Pancreas (tissue), 10 donors: Measurements from ENCODE around the gene SLC39A11. TPM values are rescaled to one million over a fixed set of nuclear protein-coding genes. Genes with fewer than 3 reads are reported as not detected.

Experiments used
- ATAC-seq, 4 donors: fragments of 200-7000 bp; cut with Tn5 transposase; one replicate each; pipeline versions ENCODE4 v1.8.0 to v1.9.1; 2020; ENCODE audit warnings: mild to moderate bottlenecking in 4 of 4, moderate library complexity in 4 of 4
- DNase-seq, 6 donors: peaks; one replicate each; pipeline ENCODE4 v3.0.0-alpha.2; 2020
- FAIRE-seq: peaks from 2 replicates; lab custom pipeline; 2012; peaks lifted over from hg19 to GRCh38; lab: Jason Lieb, UNC
- H3K27ac ChIP-seq, 4 donors: fragments of 200-600 bp; sonication (generic); 1 replicate in 3 of 4; 2 replicates in 1 of 4; pipeline versions ENCODE4 v1.5.0 to v1.8.0; 2020
- H3K27me3 ChIP-seq, 4 donors: fragments of 200-600 bp; one replicate each; pipeline ENCODE4 v1.8.0; 2021
- H3K36me3 ChIP-seq, 3 donors: fragments of 200-600 bp; sonication (generic) in 1 of 3; one replicate each; pipeline versions ENCODE4 v1.5.0 to v1.8.0; 2020 to 2021
- H3K4me1 ChIP-seq, 3 donors: fragments of 200-600 bp; one replicate each; pipeline ENCODE4 v1.8.0; 2021
- H3K4me3 ChIP-seq, 4 donors: fragments of 200-600 bp; sonication (generic) in 2 of 4; one replicate each; pipeline versions ENCODE4 v1.5.0 to v1.8.0; 2020 to 2021
- H3K9me3 ChIP-seq, 4 donors: fragments of 200-600 bp; one replicate each; pipeline ENCODE4 v1.8.0; 2021
- CTCF ChIP-seq, 4 donors: fragments of 200-600 bp; sonication (generic) in 3 of 4; IDR thresholded peaks; one replicate each; pipeline versions ENCODE4 v1.5.0 to v1.8.0; 2021; ENCODE audit warnings: antibody characterized with exemption in 4 of 4
- WGBS, 2 donors: extraction: QIAGEN DNeasy Blood & Tissue Kit; methylation state at CpG; one replicate each; pipeline ENCODE4 v1.1.7; 2013; 5-methylcytosine and 5-hydroxymethylcytosine counted together
- intact Hi-C, 3 donors: fragments of 100-400 bp; cut with DNase I; formaldehyde crosslinking; loops; one replicate each; pipeline versions ENCODE4 v1.11.1 to v1.14.2; 2022
- polyA plus RNA-seq, 2 donors: library from polyadenylated mRNA; stranded (reverse); fragments of 200-250 nt; gene quantifications; one replicate each; pipeline ENCODE4 v1.2.3, GENCODE V29; 2013
- total RNA-seq, 6 donors: library from RNA; stranded (reverse); fragmentation: NEBNext Ultra II Directional in 4 of 6; extraction: Animal tissue kit (Norgen Biotek cat#: 25700) in 4 of 6; gene quantifications; one replicate each; pipeline versions ENCODE4 v1.2.1 to v1.2.4, GENCODE V29; 2021 to 2023
- donor health status: healthy with polysubstance abuse.
- donor health status: DM: no; HTN: no; CAD: no; lungs with moderate emphysema.
- donor health status: DM: no; HTN: no; CAD: no.
- donor health status: control.
- donor health status: control.
- donor health status: Bipolar disorder and iron deficiency.
- donor health status: DM: yes; HTN: yes; CAD: no.
- donor health status: DM: no; HTN: no; CAD: no.
- donor health status: DM: no; HTN: no; CAD: no.
- donor health status: DM: yes; HTN: yes; CAD: no.

SLC39A11 gene
- total and polyA plus RNA-seq, 8 donors = 7.9 to 32.9 (median 19.9) TPM

- FAIRE-seq (no peak), ATAC-seq (peak; percentile 49 to 71 (median 66)), DNase-seq (peak in 4 of 6 donors; percentile 26 to 54 (median 44))
- Histone ChIP-seq H3K4me1 (peaks cover 0 to 6% (median 0%) of the 10 kb centered on the region in 3 donors), H3K27me3 (no peaks in the 10 kb centered on the region), H3K4me3 (peak overlapping the region in 1 of 4 donors; percentile 9), H3K9me3 (no peaks in the 10 kb centered on the region), H3K36me3 (no peaks in the 10 kb centered on the region), H3K27ac (peak overlapping the region; percentile 53 to 70 (median 59))
- WGBS, 2 donors = 3 to 4% methylated on average over 17 of the region's 17 CpGs
- intact Hi-C loops = no loop called here
- no peak for TF ChIP-seq CTCF (IDR thresholded peaks at IDR 0.05)
Observed at GRCh38 chr17:72618001-72618509, 474.4 kb downstream of the SLC39A11 start.

- Histone ChIP-seq H3K36me3 (no peaks in the 10 kb centered on the region), H3K4me3 (peak overlapping the region in 1 of 4 donors; percentile 9), H3K9me3 (no peaks in the 10 kb centered on the region), H3K4me1 (peaks cover 0 to 6% (median 0%) of the 10 kb centered on the region in 3 donors), H3K27me3 (no peaks in the 10 kb centered on the region), H3K27ac (peak overlapping the region; percentile 53 to 70 (median 59))
- TF ChIP-seq CTCF (IDR thresholded peaks at IDR 0.05) = no peak
- ATAC-seq (no peak), FAIRE-seq (no peak), DNase-seq (no peak)
- intact Hi-C loops = no loop called here
- WGBS, 2 donors = 17 to 20% methylated on average over 6 of the region's 6 CpGs
Observed at GRCh38 chr17:72617557-72617956, 474.9 kb downstream of the SLC39A11 start.

GRCh38 chr17:72616447-72616846, 476.0 kb downstream of the SLC39A11 start:
- DNase-seq = no peak
- no peaks in the 10 kb centered on the region for H3K27me3 ChIP-seq
- intact Hi-C loops = no loop called here
- TF ChIP-seq CTCF (IDR thresholded peaks at IDR 0.05) = no peak
- peaks cover 0 to 6% (median 0%) of the 10 kb centered on the region in 3 donors for H3K4me1 ChIP-seq
- no peak for ATAC-seq
- H3K27ac ChIP-seq = peak overlapping the region in 2 of 4 donors; percentile 67 to 77
- no peaks in the 10 kb centered on the region for H3K36me3 ChIP-seq
- 64 to 65% methylated on average over 4 of the region's 4 CpGs for WGBS, 2 donors
- FAIRE-seq = no peak
- no peaks in the 10 kb centered on the region for H3K9me3 ChIP-seq
- H3K4me3 ChIP-seq = no peak overlapping the region

GRCh38 chr17:72615627-72615991, 476.9 kb downstream of the SLC39A11 start:
- no peaks in the 10 kb centered on the region for H3K9me3 ChIP-seq
- no peak for FAIRE-seq
- H3K27ac ChIP-seq = peak overlapping the region in 3 of 4 donors; percentile 67 to 77 (median 71)
- intact Hi-C loops = no loop called here
- H3K36me3 ChIP-seq = no peaks in the 10 kb centered on the region
- DNase-seq = no peak
- no peak for TF ChIP-seq CTCF (IDR thresholded peaks at IDR 0.05)
- WGBS, 2 donors = 28 to 32% methylated on average over 6 of the region's 6 CpGs
- no peak overlapping the region for H3K4me3 ChIP-seq
- H3K27me3 ChIP-seq = no peaks in the 10 kb centered on the region
- peaks cover 0 to 6% (median 0%) of the 10 kb centered on the region in 3 donors for H3K4me1 ChIP-seq
- ATAC-seq = no peak
